Measurements from ENCODE around the gene IZUMO2.

IZUMO2 gene

DNA sequence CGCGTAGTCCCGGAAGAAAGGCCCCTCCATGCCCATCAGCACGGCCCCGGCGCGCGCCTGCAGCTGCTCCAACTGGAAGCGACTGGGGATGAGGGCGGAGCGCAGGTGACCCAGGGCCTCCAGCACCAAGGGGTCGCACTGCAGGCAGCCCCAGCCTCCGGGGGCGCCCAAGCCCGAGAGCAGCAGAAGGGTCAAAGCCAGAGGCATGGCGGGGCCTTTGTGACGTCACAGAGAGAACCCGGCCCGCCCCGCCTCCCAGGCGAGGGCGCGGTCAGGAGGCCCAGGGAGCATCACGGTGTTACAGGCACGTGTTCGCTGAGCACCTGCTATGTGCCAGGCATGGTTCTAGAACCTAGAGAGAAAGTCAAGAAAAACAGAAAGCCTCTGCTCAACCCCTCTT lies at the start of gene IZUMO2:
TSS of gene IZUMO2 (minus strand) at position 294 of the 400 bp plus-strand sequence. CDS start at position 207, 87 bp downstream.
- DNase-seq (ENCODE audit: low read depth) = no peak

DNA sequence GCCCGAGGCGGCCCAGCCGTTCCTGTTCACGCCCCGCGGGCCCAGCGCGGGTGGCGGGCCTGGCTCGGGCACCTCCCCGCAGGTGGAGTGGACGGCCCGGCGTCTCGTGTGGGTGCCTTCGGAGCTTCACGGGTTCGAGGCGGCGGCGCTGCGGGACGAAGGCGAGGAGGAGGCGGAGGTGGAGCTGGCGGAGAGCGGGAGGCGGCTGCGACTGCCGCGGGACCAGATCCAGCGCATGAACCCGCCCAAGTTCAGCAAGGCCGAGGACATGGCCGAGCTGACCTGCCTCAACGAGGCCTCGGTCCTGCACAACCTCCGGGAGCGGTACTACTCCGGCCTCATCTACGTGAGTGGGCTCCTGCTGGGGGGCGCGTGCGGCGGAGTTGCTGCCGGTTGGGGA lies 47.3 kb upstream of the IZUMO2 start:
- DNase-seq (ENCODE audit: low read depth) = no peak

DNA sequence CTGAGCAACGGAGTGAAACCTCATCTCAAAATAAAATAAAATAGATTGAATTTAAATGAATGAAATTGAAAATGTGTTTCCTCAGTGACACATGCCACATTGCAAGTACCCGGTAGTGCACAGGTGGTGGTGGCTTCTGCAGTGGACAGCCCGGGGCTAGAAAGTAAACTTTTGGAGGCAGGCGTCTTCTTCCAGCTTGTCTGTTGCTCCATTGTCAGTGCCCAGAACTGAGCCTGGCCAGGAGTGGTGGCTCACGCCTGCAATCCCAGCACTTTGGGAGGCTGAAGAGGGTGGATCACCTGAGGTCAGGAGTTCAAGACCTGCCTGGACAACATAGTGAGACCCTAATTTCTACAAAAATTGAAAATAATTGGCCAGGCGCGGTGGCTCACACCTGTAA lies 46.0 kb upstream of the IZUMO2 start:
- no peak for DNase-seq (ENCODE audit: low read depth)

DNA sequence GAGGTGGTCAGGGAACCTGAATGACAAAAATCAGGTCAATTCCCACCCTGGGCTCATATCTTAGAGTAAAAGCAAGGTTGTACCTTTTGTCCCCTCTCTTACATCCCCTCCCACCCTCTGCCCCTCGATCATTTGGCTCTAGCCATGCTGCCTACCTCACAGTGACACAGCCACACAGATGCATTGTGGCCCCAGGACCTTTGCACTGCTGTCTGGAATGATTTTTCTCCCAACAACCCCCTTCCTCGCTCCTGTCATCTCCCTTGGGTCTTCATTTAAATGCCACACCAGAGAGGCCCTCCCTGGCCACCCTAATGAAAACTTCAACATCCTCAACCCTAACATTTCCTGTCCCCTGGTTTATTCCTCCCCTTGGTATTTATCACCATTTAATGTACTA lies 44.6 kb upstream of the IZUMO2 start:
- no peak for DNase-seq (ENCODE audit: low read depth)

DNA sequence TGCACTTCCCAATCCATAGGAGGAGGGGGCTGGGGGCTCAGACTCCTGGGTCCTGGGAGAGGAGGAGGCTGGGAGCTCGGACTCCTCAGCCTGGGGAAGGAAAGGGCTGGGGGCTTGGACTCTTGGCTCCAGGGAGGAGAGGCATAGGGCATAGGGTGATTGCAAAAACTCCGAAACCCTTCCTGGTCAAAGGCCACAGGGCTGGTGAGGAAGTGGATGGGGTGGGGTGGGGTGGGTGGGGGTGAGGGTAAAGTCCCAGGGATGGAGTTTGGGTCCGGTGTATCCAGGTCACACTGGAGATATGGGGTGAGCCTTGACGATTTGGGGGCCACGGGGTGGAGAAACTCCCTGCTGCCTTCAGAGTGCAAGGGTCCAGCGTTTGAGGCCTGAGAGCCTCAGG lies 43.1 kb upstream of the IZUMO2 start:
- DNase-seq (ENCODE audit: low read depth) = no peak

DNA sequence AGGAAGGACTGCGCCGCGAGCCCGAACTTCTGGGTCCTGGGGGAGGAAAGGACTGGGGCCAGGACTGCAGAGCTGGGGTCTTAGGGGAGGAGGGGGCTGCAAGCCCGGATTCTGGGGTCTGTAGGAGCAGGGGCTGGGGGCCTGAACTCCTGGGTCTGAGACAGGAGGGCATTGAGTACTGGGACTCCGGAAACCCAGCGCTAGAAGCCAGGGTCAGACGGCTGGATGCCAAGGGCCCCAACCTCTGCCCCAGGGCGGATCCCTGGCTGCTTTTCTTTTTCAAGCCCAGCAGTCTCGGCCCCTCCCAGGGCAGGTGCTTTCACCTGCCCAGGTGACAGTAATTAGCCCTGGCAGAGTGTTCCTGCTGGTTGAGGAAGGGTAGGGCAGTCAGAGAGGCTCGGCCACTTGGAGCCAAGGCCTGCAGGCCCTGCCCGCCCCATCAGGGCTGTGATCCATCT lies 42.6 kb upstream of the IZUMO2 start:
- DNase-seq (ENCODE audit: low read depth) = no peak

DNA sequence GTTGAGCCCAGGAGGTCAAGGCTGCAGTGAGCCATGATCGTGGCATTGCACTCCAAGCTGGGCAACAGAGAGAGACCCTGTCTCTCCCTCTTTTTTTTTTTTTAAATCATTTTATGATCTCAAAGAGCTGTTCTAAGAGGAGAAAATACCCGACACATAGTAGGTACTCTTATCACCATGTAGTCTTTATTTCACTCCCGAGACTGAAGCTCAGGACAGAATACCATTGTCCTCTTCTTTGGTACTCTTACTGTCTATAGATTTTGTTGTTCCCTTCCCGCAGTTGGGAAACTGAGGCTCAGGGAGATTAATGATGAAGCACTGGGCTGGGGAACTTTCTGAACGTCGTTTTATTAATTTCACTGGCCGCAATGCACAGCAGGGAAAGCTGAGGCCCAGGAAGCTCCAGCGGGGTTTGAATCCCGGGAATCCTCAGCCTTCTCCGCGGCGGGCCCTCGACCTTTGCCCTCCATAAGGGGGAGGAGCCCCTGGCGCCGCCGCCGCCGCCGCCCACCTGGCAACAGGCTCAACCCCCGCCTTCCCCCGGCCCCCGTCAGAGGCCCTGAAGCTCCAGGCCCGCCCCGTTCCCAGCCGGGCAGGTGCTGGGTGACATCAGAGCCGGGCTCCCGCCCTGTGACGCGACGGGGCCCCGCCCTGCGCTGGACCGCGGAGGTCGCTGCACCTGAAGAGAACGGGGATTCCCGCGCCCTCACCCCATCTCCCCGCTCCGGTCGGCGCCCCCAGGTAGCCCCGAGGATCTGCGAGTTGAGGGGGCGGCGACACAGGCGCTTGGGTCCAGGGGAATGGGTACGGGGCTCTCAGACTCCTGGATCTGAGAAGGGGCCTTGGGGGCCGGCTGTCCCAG lies 42.0 kb upstream of the IZUMO2 start:
- no peak for DNase-seq (ENCODE audit: low read depth)

DNA sequence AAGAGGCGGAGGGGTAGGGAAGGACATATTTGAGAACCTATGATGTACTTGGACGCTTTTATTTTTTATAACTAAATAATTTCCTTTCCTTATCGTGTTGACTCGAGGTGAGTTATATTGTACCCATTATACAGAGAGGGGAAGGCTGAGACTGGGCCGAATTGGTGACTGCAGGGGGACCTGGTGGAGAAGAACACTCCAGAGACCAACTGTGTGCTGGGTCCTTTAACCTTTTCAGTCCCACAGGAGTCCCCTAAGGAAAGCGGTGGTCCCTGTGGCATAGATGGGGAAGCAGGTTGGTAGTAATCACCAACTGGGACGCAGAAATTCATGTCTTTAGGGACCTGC lies 41.0 kb upstream of the IZUMO2 start:
- DNase-seq (ENCODE audit: low read depth) = no peak

DNA sequence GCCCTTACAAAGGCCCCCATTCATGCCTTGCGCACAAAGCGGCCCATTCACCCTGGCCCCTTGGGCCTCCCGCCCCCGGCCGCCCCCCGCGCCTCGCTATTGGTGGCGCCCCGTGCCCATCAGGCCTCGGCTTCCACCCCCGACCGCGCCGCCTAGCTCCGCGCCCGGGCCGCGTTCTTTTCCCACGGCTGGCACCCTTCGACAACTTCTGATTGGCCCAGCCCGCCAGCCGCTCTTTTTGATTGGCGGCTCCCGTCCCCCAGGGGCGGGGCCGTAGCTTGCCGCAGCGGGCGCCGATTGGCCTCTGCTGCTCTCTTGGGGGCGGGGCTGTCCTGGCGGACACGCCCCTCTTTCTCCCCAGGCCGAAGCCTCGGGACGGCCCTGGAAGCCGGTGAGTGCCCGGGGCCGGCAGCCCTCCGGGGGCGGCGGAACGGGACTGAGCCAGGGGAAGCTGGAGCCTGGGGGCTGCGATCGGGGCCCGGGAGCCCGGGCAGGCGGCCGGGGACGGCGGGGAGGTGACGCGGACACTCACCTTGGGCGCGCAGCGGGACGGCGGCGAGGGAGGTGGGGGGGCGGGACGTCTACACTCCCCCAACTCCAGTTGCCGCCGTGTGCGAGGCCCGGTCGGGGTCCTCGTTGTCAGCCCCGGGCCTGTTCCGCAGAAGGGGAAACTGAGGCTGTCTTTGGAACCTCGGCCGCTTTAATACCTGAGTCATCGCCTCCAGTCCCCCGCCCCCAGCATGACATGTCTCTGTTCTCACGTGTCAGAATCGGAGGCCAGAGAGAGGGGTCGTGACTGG lies 40.4 kb upstream of the IZUMO2 start, which contains the start of gene MYH14:
TSS of gene MYH14 (plus strand) at position 342 of the 800 bp plus-strand sequence. CDS start 6,744 bp downstream, outside the sequence.
- no peak for DNase-seq (ENCODE audit: low read depth)

DNA sequence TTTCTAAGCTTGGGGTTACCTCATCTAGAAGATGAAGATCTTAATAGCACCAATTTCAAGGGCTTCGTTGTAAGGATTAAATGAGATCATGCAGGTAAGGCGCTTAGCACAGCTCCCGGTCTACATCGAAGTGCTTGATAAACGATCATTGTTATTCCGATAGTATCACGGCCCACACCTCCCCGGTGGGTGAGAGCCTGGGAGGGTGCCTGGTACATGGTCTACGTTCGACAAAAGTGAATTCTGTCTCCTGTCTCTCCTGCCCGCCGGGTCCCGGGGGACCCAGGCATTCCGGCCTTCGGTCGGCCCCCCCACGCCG lies 39.8 kb upstream of the IZUMO2 start:
- no peak for DNase-seq (ENCODE audit: low read depth)

DNA sequence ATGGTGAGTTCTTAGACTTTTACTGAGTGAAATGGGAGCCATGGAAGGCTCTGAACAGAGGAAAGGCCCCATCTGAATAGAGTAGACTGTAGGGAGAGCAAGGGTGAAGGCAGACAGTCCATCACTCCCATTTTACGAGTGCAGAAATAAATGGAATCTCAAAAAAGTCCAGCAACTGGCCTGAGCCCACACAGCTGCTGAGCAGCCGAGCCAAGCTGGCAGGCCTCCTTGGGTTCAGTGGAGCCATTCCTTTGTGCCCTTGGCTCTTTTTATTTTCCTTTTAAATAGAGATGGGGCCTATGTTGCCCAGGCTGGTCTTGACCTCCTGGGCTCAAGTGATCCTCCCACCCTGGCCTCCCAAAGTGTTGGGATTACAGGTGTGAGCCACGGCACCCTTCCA lies 39.3 kb upstream of the IZUMO2 start:
- DNase-seq (ENCODE audit: low read depth) = no peak

DNA sequence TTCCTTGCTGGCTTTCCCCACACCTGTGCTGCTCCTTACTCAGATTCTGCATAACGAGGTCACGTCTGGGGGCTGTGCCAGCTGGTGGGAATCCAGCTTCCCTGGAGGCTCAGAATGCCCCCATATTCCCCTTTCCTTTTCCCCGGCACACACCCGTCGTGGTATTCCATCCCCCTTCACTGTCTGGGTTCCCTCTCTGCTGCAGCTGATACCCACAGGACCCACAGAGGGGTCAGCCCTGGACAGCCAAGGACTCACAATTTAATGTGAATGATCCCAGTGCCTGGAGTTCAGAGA lies 36.1 kb upstream of the IZUMO2 start:
- DNase-seq (ENCODE audit: low read depth) = no peak

DNA sequence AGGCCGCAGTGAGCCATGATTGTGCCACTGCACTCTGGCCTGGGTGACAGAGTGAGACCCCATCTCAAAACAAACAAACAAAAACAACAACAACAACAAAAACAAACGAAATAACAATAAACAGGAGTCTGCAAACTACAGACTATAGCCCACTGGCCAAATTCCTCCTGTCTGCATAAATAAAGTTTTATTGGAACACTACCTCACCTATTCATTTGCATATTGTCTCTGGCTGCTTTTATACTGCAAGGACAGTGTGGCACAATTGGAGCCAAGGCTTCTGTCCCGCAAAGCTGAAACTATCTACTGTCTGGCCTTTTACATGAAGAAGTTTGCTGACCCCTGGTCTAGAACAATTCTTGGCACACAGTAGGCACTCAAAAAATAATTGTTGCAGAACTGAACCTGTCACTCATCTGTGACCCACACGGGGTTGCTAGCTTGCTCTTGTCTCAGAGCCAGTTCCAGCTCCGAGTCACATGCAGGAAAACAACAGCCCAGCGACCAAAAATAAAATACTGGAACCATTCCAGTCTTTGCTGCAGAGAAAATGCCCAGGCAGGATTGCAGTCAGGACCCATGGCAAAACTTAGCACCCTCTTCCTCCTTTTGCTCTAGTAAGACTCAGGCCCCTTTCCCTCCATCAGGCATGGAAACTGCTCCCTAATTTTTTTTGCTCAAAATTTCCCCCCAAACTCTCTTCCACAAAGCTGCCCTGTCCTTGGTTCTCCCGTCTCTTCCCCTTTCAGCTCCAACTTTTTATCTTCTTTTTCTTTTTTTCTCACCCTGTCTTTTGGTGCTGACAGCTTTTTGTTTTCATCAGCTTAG lies 35.6 kb upstream of the IZUMO2 start:
- DNase-seq (ENCODE audit: low read depth) = no peak

DNA sequence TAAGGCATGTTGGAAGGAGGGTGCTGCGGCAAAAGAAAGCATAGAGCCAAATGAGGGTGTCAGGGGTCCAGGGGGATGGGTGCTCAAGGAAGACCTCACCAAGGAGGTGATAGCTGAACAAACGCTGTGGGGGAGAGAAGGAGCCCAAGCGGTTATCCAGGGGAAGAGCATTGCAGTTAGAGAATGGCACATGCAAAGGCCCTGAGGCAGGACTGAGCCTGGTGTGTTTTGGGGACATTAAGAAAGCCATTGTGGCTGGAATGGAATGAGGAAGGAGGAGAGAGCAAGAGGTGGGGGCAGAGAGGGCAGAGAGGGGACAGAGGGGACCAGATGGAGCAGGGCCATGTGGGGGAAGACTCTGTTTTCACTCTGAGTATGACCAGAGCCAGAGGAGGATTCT lies 34.3 kb upstream of the IZUMO2 start:
- DNase-seq (ENCODE audit: low read depth) = no peak

DNA sequence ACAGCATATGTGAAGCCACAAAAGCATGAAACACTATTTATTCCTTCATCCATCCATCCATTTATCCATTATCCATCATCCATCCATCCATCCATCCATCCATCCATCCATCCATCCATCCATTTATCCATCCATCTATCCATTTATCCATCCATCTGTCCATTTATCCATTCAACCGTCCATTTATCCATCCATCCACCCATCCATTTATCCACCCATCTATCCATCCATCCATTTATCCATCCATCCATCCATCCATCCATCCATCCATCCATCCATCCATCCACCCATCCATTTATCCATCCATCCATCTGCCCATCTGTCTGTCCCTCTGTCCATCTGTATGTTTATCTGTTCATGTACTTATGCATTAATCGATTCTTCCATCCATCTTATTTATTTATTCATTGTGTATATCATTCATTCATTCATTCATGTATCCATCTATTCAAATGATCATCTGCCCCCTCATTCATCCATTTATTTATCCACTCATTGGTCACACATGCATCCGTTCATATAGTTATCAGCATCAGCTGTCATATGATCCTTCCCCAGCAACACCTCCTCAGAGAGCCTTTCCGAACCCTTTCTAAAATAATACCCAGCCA lies 33.3 kb upstream of the IZUMO2 start:
- DNase-seq (ENCODE audit: low read depth) = no peak

DNA sequence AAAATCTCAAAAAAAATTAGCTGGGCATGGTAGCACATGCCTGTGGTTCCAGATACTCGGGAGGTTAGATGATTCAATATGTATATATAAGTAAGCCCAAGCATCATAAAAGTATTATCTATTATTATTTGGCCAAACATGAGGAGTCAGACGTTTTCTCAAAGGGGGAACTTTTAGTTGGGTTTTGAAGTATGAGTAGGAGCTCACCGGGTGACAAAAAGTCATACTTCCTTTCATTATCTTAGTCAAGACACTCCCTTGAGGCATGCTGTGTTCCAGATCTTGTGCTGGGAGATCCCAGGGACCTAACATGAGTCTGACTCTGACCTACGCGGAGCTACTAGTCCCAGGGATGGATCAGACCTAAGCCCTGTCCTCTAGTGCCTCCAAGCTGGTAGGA lies 32.1 kb upstream of the IZUMO2 start:
- no peak for DNase-seq (ENCODE audit: low read depth)

DNA sequence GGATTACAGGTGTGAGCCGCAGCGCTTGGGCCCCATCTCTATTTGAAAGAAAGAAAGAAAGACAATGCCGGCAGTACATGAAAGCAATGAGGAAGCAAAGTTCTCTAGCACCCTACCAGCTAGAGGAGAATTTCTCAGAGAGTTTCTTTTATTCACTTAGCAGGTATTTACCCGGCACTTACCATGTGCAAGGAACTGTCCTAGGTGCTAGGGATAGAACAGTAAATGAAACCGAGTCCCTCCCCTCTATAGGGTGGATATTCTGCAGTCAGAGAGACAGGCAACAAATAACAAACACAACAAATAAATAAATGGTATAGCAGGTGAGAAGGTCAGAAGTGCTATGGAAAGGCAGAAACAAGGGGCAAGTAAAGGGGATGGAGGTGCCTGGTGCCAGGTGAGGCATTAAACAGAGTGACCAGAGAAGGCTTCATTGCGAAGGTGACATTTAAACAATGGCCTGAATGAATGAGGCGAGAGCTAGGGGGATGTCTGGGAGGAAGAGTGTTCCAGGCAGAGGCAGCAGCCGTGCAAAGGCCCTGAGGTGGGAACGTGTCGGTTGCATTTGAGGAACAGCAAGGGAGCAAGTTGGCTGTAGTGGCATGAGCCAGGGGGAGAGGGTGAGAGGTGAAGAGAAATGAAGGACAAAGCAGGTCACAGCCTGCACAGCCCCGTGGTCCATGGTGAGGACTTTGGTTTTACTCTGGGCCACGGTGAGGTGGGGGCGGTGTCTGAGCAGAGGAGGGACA lies 29.6 kb upstream of the IZUMO2 start:
- DNase-seq (ENCODE audit: low read depth) = no peak

DNA sequence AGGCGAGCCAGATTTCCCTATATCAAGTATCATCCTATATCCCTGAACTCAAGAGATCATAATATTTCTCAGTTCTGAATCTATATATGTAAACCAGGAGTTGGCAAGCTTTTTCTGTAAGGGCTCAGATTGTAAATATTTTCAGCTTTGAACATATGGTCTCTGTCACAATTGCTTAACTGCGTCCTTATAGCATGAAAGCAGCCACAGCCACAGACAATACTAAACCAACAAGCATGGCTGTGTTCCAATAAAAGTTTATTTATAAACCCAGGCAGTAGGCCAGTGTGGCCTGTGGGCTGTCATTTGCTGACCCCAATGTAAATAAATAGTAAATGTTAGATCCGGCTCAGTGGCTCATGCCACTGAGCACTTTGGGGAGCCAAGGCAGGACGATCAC lies 28.1 kb upstream of the IZUMO2 start:
- no peak for DNase-seq (ENCODE audit: low read depth)

DNA sequence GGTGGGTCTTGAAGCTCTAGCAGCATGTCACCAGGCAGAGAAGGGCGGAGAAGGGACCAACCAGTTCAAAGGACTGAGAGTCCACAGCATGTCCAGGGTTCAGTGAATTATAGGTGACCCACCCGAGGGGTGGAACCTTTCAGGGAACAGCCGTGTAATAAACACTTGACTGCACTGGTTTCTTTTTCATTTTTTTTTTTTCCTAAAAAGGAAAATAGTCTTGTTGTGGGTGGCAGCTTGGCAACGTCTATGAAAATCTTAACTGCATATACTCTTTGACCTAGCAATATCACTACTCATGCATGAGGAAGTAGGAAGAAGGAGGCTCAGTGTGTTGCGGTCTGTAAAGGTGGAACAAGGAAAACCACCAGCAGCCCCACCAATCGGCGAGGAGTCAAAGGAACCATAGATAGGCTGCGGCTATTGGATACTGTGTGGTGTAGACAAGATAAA lies 27.4 kb upstream of the IZUMO2 start:
- no peak for DNase-seq (ENCODE audit: low read depth)

DNA sequence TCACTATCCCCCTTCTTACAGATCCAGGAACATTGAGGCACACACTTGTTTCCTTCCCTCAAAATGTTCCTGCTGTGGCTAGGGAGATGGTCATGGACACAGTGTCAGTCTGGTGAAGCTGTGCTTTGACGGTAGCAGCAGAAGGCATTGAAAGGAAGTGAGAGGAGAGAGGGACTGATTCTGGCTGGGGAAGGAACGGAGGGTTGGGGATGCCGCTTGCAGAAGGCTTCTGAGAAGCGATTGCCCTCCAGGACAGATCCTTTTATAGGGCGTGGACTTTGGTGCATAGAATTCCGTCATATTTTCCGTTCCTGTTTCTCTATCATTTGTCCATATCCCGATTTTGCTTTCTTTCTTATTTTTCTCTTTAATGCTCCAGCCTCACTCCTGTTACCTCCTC lies 26.2 kb upstream of the IZUMO2 start:
- no peak for DNase-seq (ENCODE audit: low read depth)

DNA sequence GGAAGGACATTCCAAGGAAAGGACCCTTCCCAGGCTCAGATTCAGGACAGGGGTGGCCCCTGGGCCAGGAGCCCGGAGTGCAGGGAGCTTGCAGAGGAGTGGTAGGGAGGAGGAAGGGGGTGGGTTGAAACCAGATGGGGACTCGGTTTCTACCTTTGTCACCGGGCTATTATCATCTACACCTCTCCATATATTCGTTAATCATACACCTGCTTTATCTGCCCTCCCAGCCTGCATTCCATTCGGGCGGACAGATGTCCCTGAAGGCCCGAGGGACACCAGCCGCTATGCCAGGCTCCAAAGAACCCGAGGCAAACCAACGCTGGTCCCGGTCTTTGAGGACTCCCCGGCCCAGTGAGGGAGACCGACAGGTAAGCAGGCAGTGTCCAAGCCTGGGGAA lies 24.9 kb upstream of the IZUMO2 start:
- no peak for DNase-seq (ENCODE audit: low read depth)

DNA sequence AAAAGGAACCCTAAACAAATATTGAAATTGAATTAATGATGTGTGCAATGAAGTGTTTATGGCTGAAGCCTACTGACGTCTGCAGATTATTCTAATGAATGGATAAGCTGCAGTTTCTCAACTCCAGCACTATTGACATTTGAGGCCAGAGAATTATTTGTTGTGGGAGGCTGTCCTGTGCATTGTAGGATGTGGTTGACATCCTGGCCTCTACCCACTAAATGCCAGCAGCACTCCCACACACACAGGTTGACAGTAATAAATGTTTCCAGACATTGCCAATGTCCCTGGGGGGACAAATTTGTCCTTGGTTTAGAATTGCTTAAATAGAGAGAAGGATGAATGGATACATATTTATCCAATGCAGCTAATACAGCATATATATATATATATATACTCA lies 21.1 kb upstream of the IZUMO2 start:
- DNase-seq (ENCODE audit: low read depth) = no peak
